NCI-H2081 treated with DMSO at 0.1 percent for 48 hours (cell line): ENCODE results near the gene ACSM3.
"Not testable (repeated sequence)": the region's sequence is repeated elsewhere in the genome, so short reads cannot be mapped to it uniquely, and the experiment has no call there.

Source experiments
- DNase-seq: peaks from one replicate; lab custom pipeline; 2025; lab: John Stamatoyannopoulos, UW

ACSM3 gene

DNA sequence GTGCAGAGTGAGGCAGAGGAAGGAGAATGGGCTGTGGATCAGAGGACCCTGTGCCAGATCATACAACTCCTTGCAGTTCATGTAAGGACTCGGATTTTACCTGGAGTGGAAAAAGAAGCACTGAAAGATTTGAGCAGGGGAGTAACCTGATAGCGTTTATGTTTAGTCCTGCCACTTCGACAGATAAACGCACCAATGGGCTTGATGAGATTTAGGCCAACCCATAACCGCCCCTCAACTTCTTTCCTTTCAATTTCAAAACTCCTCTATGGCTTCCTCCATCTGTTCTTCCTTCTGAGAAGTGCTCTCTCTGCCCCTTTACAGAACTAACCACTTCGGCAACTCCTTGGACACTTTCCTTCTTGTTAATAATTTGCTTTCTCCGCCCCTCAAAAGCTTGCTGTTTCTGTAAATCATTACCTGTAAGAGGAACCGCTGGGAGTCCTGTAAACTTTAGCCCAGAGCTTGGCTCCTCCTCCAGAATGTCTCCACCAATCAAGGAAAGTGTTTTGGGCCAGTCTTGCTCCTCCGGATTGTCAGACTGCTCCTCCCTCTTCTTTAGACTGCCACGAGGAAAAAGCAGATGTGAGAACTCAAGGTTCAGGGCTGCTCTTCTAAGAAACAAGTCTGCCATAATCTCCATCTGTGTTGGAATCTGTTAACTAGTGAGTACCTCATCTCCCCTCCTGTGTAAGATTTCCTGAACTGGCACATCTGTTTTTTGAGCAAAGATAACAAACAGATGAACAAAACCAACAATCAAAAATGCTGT lies at the start of gene ACSM3:
ACSM3 (plus strand) TSS at position 554 of the 772 bp plus-strand sequence. CDS start 6,021 bp downstream, outside the sequence.
- DNase-seq: no peak

- DNase-seq: not testable (repeated sequence)
Measured at GRCh38 chr16:20717718-20718117, 46.1 kb upstream of the ACSM3 start.

GRCh38 chr16:20720251-20720650 lies 43.6 kb upstream of the ACSM3 start:
- DNase-seq: no peak

DNA sequence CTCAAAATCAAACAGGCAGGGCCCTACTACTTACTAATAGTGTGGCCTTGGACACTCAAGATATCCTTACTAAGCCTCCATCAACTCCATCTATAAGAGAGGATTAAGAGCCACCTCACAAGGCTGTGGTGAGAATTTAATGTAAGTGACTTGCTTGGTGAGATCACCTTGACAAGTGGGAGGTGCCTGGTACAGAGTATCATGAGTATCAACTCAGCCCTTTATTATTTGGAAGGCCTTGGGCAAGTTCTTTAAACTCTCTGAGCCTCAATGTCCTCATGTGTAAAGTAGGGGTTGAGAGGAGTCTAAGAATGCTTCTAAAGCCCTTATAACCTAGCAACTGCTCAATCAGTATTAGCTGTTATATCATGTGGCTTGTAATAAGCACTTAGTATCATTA lies 37.2 kb upstream of the ACSM3 start:
- no peak for DNase-seq

GRCh38 chr16:20727181-20727580 lies 36.6 kb upstream of the ACSM3 start:
- no peak for DNase-seq

DNA sequence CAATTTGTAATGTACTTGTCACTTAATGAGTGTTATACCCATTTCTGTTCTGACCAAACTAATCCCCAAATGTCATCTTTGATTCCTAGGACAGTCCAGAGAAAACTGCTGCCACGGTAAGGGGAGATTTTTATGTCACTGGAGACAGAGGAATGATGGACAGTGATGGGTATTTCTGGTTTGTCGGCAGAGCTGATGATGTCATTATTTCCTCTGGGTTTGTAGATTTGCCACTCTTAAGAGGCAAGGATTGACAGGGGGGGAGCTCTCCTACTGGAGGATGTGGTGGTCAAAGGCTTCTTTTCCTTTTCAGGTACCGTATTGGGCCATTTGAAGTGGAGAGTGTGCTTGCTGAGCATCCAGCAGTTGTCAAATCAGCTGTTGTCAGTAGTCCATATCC lies 34.7 kb upstream of the ACSM3 start:
- DNase-seq: no peak

DNA sequence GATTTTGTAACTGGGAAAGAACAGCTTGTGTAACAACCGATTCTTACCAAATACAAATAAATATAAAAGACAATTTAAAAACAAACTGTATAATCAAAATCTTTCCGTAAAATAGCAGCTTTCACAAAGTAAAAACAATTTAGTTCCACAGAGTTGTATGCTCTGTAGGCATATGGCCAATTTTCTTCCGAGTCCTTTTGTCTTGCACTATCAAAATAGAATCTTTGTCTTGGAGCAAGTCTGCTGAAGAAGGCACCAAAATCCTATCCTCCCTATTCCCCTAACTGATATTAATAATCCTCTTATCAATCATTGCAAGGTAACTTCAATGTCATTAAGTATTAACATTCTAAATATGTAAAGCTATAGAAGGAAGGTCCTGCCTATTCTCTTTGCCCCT lies 29.8 kb upstream of the ACSM3 start:
- no peak for DNase-seq

DNA sequence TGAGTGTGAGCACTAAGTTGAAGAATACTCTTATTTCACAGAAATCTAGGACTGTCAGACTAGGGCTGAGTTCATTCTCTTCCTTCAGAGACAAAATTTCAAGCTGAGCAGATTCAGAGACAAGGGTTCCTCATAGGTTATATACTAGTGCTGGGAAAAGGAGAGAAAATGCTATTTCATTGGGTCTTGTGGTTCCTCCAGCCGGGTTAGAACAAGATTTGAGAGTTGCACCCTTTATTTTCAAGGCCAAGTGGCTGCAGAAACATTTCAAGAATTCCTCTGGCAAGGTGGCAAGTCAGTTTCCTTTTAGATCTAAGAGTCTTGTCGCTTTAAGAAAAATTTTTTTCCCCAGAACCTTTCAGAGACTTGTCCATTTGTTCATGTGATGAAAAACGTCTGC lies 29.0 kb upstream of the ACSM3 start:
- DNase-seq: no peak

GRCh38 chr16:20735490-20735889 lies 28.3 kb upstream of the ACSM3 start:
- no peak for DNase-seq

DNA sequence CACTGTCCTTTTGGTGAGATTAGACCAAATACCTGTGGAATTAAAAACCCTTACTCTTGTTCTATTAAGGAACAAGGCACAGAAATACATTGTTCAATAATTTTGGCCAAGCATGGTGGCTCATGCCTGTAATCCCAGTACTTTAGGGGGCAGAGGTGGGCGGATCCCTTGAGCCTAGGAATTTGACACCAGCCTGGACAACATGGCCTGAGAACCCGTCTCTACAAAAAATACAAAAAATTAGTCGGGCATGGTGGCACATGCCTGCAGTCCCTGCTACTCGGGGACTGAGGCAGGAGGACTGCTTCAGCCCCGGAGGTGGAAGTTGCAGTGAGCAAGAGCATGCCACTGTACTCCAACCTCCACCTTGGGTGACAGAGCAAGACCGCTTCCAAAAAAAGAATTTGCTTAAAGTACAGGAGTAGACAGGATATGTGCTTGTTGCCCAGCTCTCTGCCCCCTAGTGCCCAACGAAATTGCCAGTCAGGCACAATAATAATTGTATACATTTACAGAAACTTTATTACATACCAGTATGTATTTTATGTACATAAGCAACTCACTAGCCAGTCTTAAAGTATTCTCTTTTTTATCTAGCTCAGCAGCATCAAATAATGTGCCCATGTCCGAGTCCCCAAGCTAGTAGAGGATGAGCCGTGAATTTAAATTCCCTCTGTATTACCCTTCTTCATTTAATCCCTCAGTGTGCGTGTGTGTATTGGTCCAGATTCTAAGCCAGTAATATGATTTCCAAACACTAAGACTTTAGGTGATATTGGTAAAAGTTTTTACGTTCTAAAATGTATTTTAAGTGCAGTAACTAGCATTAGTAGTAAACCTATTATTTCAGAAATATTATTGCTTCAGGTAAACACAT lies 23.6 kb upstream of the ACSM3 start:
- DNase-seq: no peak

GRCh38 chr16:20740901-20741521 lies 22.8 kb upstream of the ACSM3 start:
- peak; percentile 4 for DNase-seq

DNA sequence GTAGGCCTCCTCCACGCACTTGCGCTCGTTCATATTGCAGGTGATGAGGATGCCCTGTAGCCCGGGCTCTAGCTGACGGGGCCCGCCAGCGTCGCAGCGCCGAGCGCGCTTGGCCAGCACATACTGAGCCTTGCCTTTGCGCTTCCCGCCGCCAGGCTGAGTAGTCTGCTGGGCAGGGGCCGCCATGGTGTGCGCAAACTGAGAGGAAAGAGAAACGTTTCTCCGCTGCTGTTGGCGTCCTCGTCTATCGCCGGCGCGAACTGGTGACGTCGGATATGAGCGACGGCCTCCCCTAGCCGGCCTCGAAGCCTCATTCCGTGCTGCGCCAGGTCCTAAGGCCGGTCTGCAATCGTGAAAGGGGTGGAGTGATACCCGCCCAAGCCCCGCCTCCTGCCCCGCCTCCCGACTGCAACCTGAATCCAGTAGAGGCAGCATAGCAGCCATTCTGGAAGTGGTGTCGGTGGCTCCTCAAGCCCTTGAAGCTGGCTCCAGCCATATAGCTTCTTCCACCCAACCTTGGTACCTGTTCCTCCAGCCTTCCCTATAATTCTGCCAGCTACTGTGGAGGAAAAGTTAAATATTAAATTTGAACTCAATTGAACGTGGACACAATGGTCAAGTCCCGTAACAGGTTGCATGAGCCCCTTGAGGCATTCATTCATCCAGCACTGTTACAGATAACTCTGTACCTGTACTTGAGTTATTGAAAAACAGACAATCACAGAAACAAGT lies 22.1 kb upstream of the ACSM3 start, which contains the start of gene THUMPD1:
THUMPD1 (minus strand) TSS at position 265 of the 732 bp plus-strand sequence; CDS start at position 186, 79 bp downstream.
- peak; percentile 47 for DNase-seq

DNA sequence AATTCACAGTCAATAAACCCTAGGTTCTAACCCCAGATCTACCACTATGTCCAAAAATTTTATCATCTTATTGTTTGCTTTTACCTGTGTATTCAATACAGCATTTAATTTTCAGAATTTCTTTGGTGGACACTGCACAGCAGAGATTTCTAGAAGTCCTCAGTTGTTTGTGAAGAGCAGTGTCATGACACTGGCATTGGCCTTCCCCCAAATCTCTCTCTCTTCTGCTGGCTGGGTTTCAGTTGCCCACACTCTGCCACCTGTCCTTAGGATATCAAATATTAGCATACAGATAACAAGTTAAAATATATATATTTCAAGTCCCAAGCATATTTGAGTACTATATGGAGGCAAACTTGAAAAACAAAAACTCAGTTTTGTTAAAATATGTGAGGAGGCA lies 20.2 kb upstream of the ACSM3 start:
- no peak for DNase-seq

GRCh38 chr16:20744922-20745440 lies 18.8 kb upstream of the ACSM3 start:
- DNase-seq: no peak

DNA sequence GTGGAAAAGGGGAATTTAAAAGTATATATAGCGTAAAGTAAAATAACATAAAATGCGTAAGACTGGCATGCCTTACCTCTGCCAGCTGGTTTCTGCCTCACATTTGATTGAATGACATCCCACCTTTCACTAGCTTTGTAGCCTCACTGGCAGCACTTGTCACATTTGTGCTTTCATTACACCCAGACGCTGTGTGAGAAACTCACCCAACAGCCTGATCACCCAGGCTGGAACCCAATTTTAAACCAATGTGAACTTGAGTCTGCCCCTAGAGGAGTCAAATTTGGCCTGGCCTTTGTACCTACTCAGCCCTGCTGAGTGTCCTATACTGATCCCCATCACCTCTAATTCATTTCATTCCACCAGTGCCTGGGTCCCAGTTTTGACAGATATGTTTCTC lies 17.4 kb upstream of the ACSM3 start:
- no peak for DNase-seq

- DNase-seq: no peak
Measured at GRCh38 chr16:20747030-20747816, 16.6 kb upstream of the ACSM3 start.

GRCh38 chr16:20749474-20749873 lies 14.3 kb upstream of the ACSM3 start:
- no peak for DNase-seq

- no peak for DNase-seq
Measured at GRCh38 chr16:20750558-20750957, 13.3 kb upstream of the ACSM3 start.

GRCh38 chr16:20753727-20754126 lies 10.1 kb upstream of the ACSM3 start:
- no peak for DNase-seq

GRCh38 chr16:20755238-20755637 lies 8.6 kb upstream of the ACSM3 start:
- no peak for DNase-seq

DNA sequence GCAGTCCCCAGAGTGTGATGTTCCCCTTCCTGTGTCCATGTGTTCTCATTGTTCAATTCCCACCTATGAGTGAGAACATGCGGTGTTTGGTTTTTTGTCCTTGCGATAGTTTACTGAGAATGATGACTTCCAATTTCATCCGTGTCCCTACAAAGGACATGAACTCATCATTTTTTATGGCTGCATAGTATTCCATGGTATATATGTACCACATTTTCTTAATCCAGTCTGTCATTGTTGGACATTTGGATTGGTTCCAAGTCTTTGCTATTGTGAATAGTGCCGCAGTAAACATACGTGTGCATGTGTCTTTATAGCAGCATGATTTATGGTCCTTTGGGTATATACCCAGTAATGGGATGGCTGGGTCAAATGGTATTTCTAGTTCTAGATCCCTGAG lies 8.0 kb upstream of the ACSM3 start:
- DNase-seq: not testable (repeated sequence)
